Measurements from ENCODE around the gene DDX51.

The DDX51 gene

GRCh38 chr12:132186208-132186856 is 42.2 kb upstream of the DDX51 start:
- Histone ChIP-seq H3K27me3 (peaks cover 91% of the 10 kb centered on the region), H3K4me1 (no peaks in the 10 kb centered on the region), H3K36me3 (no peaks in the 10 kb centered on the region), H3K9me3 (no peaks in the 10 kb centered on the region), H3K4me3 (ENCODE audit: low read depth, low read length) (no peak overlapping the region)
- TF ChIP-seq CTCF (IDR thresholded peaks at IDR 0.05; ENCODE audit: low read depth, low read length): no peak
- no peak for DNase-seq

GRCh38 chr12:132185705-132186104 is 41.6 kb upstream of the DDX51 start:
- no peak for DNase-seq
- no peak for TF ChIP-seq CTCF (IDR thresholded peaks at IDR 0.05; ENCODE audit: low read depth, low read length)
- Histone ChIP-seq H3K4me3 (ENCODE audit: low read depth, low read length) (no peak overlapping the region), H3K27me3 (peaks cover 89% of the 10 kb centered on the region), H3K4me1 (no peaks in the 10 kb centered on the region), H3K9me3 (no peaks in the 10 kb centered on the region), H3K36me3 (no peaks in the 10 kb centered on the region)

- H3K36me3 ChIP-seq: no peaks in the 10 kb centered on the region
- no peak for TF ChIP-seq CTCF (IDR thresholded peaks at IDR 0.05; ENCODE audit: low read depth, low read length)
- no peak for DNase-seq
- no peaks in the 10 kb centered on the region for H3K9me3 ChIP-seq
- H3K4me1 ChIP-seq: no peaks in the 10 kb centered on the region
- H3K4me3 ChIP-seq (ENCODE audit: low read depth, low read length): no peak overlapping the region
- H3K27me3 ChIP-seq: peaks cover 87% of the 10 kb centered on the region
Measured at GRCh38 chr12:132182711-132183365, 38.7 kb upstream of the DDX51 start.

- Histone ChIP-seq H3K4me3 (ENCODE audit: low read depth, low read length) (no peak overlapping the region), H3K4me1 (no peaks in the 10 kb centered on the region), H3K36me3 (no peaks in the 10 kb centered on the region), H3K27me3 (peaks cover 85% of the 10 kb centered on the region), H3K9me3 (no peaks in the 10 kb centered on the region)
- no peak for TF ChIP-seq CTCF (IDR thresholded peaks at IDR 0.05; ENCODE audit: low read depth, low read length)
- DNase-seq: no peak
Measured at GRCh38 chr12:132182206-132182710, 38.1 kb upstream of the DDX51 start.

- DNase-seq: no peak
- Histone ChIP-seq H3K4me3 (ENCODE audit: low read depth, low read length) (no peak overlapping the region), H3K4me1 (no peaks in the 10 kb centered on the region), H3K9me3 (no peaks in the 10 kb centered on the region), H3K27me3 (peaks cover 85% of the 10 kb centered on the region), H3K36me3 (no peaks in the 10 kb centered on the region)
- TF ChIP-seq CTCF (IDR thresholded peaks at IDR 0.05; ENCODE audit: low read depth, low read length): no peak
Measured at GRCh38 chr12:132181570-132182200, 37.6 kb upstream of the DDX51 start.

Data from BE2C (cell line).